Nephron (organoid): ENCODE results near the gene CPZ.

Experiments
- H3K27ac Mint-ChIP-seq, 3 experiments: 2 replicates each; pipeline ENCODE4 v1.8.0; 2020; ENCODE audit warnings: mixed read lengths in 3 of 3, mild to moderate bottlenecking in 2 of 3, moderate library complexity in 1 of 3
- H3K27me3 Mint-ChIP-seq: 2 replicates; pipeline ENCODE4 v1.8.0; 2021; ENCODE audit warnings: low read depth, mild to moderate bottlenecking, moderate library complexity, mixed read lengths
- H3K36me3 Mint-ChIP-seq: 2 replicates; pipeline ENCODE4 v1.8.0; 2020; ENCODE audit warnings: low read depth, mixed read lengths
- H3K4me1 Mint-ChIP-seq: 2 replicates; pipeline ENCODE4 v1.8.0; 2020; ENCODE audit warnings: mixed read lengths
- H3K4me3 Mint-ChIP-seq, 3 experiments: 2 replicates each; pipeline ENCODE4 v1.8.0; 2020; ENCODE audit warnings: mild to moderate bottlenecking in 3 of 3, mixed read lengths in 3 of 3, moderate library complexity in 2 of 3
- H3K9me3 Mint-ChIP-seq: 2 replicates; pipeline ENCODE4 v1.8.0; 2020; ENCODE audit warnings: mixed read lengths
- CTCF ChIP-seq, 3 experiments: fragments of 200-600 bp; sonication (generic); IDR thresholded peaks; one replicate each; pipeline ENCODE4 v1.5.0; 2021; ENCODE audit warnings: antibody characterized with exemption in 3 of 3; ENCODE audit not compliant: unreplicated experiment in 3 of 3

CPZ gene

GRCh38 chr4:8662776-8663175 is 70.2 kb downstream of the CPZ start:
- Mint-ChIP-seq H3K27me3 (peaks cover 65% of the 10 kb centered on the region), H3K9me3 (no peaks in the 10 kb centered on the region), H3K36me3 (no peaks in the 10 kb centered on the region)

GRCh38 chr4:8664031-8664805 is 71.7 kb downstream of the CPZ start:
- peaks cover 68% of the 10 kb centered on the region for H3K27me3 Mint-ChIP-seq
- H3K27ac Mint-ChIP-seq = no peak overlapping the region
- H3K9me3 Mint-ChIP-seq = peaks cover 3% of the 10 kb centered on the region
- no peak for TF ChIP-seq CTCF (IDR thresholded peaks at IDR 0.05; ENCODE audit: unreplicated experiment in 3 of 3)
- H3K4me1 Mint-ChIP-seq = no peaks in the 10 kb centered on the region
- H3K36me3 Mint-ChIP-seq = no peaks in the 10 kb centered on the region
- H3K4me3 Mint-ChIP-seq = no peak overlapping the region

More at GRCh38 chr4:8662776-8663175, 70.2 kb downstream of the CPZ start:
- H3K4me3 Mint-ChIP-seq = no peak overlapping the region
- no peak for TF ChIP-seq CTCF (IDR thresholded peaks at IDR 0.05; ENCODE audit: unreplicated experiment in 3 of 3)
- H3K27ac Mint-ChIP-seq = no peak overlapping the region
- no peaks in the 10 kb centered on the region for H3K4me1 Mint-ChIP-seq

- H3K27ac Mint-ChIP-seq = no peak overlapping the region
- peaks cover 76% of the 10 kb centered on the region for H3K27me3 Mint-ChIP-seq
- peaks cover 3% of the 10 kb centered on the region for H3K9me3 Mint-ChIP-seq
- H3K4me1 Mint-ChIP-seq = no peaks in the 10 kb centered on the region
- no peak for TF ChIP-seq CTCF (IDR thresholded peaks at IDR 0.05; ENCODE audit: unreplicated experiment in 3 of 3)
- no peaks in the 10 kb centered on the region for H3K36me3 Mint-ChIP-seq
- no peak overlapping the region for H3K4me3 Mint-ChIP-seq
These were observed 72.4 kb downstream of the CPZ start for GRCh38 chr4:8664976-8665375.

- TF ChIP-seq CTCF (IDR thresholded peaks at IDR 0.05; ENCODE audit: unreplicated experiment in 3 of 3) = no peak
- H3K27me3 Mint-ChIP-seq = peaks cover 75% of the 10 kb centered on the region
- no peak overlapping the region for H3K4me3 Mint-ChIP-seq
- no peaks in the 10 kb centered on the region for H3K4me1 Mint-ChIP-seq
- H3K27ac Mint-ChIP-seq = no peak overlapping the region
- H3K36me3 Mint-ChIP-seq = no peaks in the 10 kb centered on the region
- peaks cover 3% of the 10 kb centered on the region for H3K9me3 Mint-ChIP-seq
These were observed 73.1 kb downstream of the CPZ start for GRCh38 chr4:8665406-8666360.

- Mint-ChIP-seq H3K27ac (no peak overlapping the region), H3K4me1 (no peaks in the 10 kb centered on the region), H3K4me3 (no peak overlapping the region), H3K36me3 (no peaks in the 10 kb centered on the region), H3K9me3 (peaks cover 3% of the 10 kb centered on the region), H3K27me3 (peaks cover 75% of the 10 kb centered on the region)
- no peak for TF ChIP-seq CTCF (IDR thresholded peaks at IDR 0.05; ENCODE audit: unreplicated experiment in 3 of 3)
These were observed 74.0 kb downstream of the CPZ start for GRCh38 chr4:8666581-8666980.
